ENCODE results near the gene RDM1. TPM values are rescaled to one million over a fixed set of nuclear protein-coding genes. Genes with fewer than 3 reads are reported as not detected.

Gene RDM1, protein sequence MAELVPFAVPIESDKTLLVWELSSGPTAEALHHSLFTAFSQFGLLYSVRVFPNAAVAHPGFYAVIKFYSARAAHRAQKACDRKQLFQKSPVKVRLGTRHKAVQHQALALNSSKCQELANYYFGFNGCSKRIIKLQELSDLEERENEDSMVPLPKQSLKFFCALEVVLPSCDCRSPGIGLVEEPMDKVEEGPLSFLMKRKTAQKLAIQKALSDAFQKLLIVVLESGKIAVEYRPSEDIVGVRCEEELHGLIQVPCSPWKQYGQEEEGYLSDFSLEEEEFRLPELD
- total RNA-seq: 10 to 100 TPM; 13.5 to 18.5 TPM

DNA sequence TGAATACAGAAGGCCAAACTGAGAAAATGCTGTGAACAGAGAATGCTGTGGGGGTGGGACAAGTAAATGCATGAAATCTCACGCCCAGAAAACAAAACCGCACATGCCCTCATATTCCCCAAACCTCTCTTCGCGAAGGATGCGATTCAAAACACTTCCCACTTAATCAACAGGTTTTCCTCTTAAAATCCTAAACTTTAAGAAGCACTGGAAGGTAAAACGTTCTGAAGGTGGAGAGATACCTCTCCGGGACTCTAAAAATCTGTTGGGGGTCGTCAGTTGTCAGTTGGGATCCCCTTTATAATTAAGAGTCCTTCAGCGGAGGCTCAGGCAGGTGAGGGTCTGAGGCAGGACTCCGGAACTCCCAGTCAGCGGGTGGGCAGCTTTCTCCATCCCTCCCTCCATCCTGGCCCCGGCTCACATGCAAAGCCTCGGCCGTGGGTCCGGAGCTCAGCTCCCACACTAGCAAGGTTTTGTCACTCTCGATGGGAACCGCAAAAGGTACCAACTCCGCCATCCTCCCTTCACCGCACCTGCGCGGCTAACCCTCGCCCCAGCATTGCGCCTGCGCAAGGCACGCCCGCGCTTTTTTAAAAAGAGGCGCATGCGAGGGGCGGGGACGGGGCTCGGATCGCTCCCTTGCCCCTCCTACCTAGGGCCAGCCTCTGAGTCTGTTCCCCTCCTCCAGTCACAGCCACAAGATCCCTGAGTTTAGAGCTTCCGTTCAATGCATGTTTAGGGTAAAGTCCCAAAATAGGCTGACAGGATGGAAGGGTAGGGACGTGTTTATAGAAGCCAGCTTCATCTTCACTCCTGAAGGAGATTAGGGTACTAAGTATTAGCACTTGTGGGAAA is at the start of gene RDM1:
TSS of gene RDM1 (minus strand) at position 563 of the 855 bp plus-strand sequence. CDS start at position 517, 46 bp downstream.
- ATAC-seq: peak; percentile 97
- peak within 1 kb of the TSS; percentile 82 for H3K27ac Mint-ChIP-seq
- no peaks in the 10 kb centered on the region for H3K27me3 Mint-ChIP-seq
- no peaks in the 10 kb centered on the region for H3K9me3 Mint-ChIP-seq (ENCODE audit: low read depth)
- H3K4me1 Mint-ChIP-seq: peaks cover 41% of the 10 kb centered on the region
- H3K4me3 Mint-ChIP-seq: peak within 1 kb of the TSS; percentile 88
- peaks cover 24% of the 10 kb centered on the region for H3K36me3 Mint-ChIP-seq
- peak; percentile 95 for DNase-seq
- CTCF ChIA-PET: interaction anchor here (0.8 to 4.2 kb wide), 15 partner anchors 9 to 153 kb away, joined by 3 to 18 read pairs (median 4); partner anchors contain the start of gene LYZL6

DNA sequence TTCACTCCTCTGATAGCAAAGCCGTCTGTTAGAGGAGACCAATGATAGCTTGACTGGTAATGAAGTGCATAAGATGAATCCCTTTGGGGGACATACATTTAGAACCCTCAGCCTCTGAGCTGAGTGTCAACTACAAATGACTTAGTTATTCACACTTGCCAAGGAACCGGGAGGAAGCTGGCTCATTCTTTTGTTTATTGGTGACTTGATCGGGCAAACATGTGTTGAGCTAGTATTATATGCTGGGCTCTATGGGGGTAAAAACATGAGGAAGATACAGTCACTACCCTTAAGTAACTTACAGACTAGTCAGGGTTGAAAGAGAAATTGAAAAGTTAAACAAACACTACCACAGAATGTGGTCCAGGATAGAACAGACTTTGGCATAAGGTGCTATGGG is 47.8 kb upstream of the RDM1 start:
- Mint-ChIP-seq H3K9me3 (ENCODE audit: low read depth) (no peaks in the 10 kb centered on the region), H3K4me1 (peaks cover 29% of the 10 kb centered on the region), H3K36me3 (peaks cover 6% of the 10 kb centered on the region), H3K27me3 (no peaks in the 10 kb centered on the region), H3K27ac (no peak overlapping the region), H3K4me3 (no peak overlapping the region)
- DNase-seq (no peak), ATAC-seq (no peak)
- CTCF ChIA-PET: interaction anchor here (1.5 to 16.0 kb wide), 4 partner anchors 9 to 171 kb away, joined by 3 to 465 read pairs (median 56); partner anchors contain the start of gene CCL14

DNA sequence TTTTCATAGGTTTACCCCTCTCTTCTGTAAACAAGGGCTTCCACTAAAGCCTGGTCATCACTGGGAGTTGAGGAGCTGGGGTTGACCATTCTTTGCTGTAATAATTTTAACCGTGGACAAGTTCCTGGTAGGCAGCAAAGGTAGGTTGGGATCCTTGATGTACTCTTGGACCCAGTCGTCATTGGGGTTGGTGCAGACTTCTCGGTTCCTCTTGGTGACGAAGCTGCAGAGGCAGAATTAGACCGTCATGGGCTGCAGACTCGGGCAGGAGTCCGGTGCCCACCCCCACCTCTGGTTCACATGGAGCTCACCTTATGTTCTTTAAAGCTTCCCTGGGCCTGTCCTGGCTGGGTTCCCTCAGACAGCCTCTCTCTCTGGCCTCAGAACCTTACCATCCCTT is 46.9 kb upstream of the RDM1 start:
- Mint-ChIP-seq H3K36me3 (peaks cover 6% of the 10 kb centered on the region), H3K4me3 (no peak overlapping the region), H3K27me3 (no peaks in the 10 kb centered on the region), H3K4me1 (peaks cover 29% of the 10 kb centered on the region), H3K9me3 (ENCODE audit: low read depth) (no peaks in the 10 kb centered on the region), H3K27ac (no peak overlapping the region)
- CTCF ChIA-PET: interaction anchor here (1.5 to 16.0 kb wide), 4 partner anchors 8 to 171 kb away, joined by 3 to 465 read pairs (median 56); partner anchors contain the start of gene CCL14
- ATAC-seq (no peak), DNase-seq (no peak)

DNA sequence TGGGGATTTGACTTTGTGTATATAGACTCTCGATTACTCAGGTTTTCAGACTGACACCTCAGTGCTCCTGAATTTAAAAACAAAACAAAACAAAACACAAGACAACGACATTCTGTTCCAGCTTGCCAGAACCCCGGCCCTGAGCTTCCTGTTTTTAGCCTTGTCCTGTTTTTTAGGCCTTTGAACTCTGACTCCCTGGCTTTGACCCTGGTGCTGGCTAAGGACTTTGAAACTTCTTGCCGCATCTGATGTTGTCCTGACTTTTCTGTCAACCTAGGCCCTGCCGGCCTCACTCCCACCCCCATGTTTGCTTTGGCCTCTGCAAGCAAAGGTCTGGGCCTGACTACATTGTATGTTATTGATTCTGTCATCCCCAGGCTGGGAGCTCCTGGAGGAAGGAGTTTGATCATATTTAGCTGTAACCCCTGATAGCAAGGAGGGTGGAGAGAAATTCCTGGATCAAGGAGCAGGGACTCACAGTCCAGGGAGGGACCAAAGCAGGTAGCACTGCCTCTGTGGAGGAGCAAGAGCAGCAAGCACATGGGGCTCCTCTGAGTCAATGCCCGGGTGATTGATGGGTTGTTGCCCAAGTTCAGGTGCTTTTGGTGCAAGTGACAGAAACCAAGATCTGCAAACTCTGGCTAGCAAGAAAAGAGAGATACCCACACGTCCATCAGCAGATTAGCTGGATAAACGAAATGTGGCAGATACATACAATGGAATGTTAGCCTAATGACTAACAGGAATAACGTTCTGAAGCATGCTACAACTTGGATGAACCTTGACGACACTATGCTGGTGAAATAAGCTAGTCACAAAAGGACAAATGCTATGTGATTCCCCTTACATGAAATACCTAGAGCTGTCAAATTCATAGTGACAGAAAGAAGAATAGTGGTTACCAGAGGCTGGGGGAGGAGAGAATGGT is 43.0 kb upstream of the RDM1 start:
- no peak for ATAC-seq
- H3K27ac Mint-ChIP-seq: peak overlapping the region; percentile 15
- CTCF ChIA-PET: interaction anchor here (0.7 to 16.0 kb wide), 6 partner anchors 24 to 510 kb away, joined by 3 to 465 read pairs (median 5); partner anchors contain the start of gene CCL3

DNA sequence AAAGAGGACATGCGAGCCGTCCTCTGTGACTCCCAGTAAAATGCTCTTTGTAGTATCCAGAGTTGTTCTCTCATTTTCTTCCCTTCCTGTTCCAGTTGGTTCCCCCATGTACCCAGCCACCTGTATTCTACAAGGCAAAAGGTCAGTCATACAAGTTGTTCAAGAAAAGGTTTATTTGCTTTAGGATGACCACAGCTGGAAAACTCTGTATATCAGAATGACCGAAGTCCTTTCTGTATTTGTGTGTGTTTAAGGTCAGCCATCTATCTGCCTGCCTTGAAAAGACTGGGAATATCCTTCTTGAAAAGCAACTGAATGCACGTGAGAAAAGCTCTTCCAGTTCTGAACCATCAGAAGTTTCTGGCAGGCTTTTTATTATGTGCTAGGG is 42.4 kb upstream of the RDM1 start:
- H3K27me3 Mint-ChIP-seq: no peaks in the 10 kb centered on the region
- CTCF ChIA-PET: interaction anchor here (1.1 to 16.0 kb wide), 5 partner anchors 100 to 510 kb away, joined by 3 to 465 read pairs (median 6); no protein-coding TSS in a partner anchor
- DNase-seq: no peak

More for the DNA sequence above, 43.0 kb upstream of the RDM1 start:
- Mint-ChIP-seq H3K36me3 (peaks cover 6% of the 10 kb centered on the region), H3K9me3 (ENCODE audit: low read depth) (no peaks in the 10 kb centered on the region), H3K4me1 (peaks cover 34% of the 10 kb centered on the region), H3K27me3 (no peaks in the 10 kb centered on the region), H3K4me3 (no peak overlapping the region)
- DNase-seq: no peak

DNA sequence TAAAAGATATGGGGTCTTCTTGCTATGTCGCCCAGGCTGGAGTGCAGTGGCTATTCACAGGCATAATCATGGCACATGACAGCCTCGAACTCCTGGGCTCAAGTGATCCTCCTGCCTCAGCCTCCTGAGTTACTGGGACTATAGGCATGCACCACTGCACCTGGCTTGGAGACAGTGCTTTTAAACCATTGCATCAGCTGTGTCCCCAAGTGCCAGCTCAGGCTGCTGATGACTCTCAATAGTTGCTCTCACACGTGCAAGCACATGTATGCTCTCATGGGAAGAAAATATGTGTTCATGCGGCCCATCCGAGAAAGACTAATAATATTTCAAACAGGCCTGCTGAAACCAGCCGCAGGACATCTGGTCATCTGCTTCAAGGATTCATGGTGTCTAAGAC is 42.0 kb upstream of the RDM1 start:
- Mint-ChIP-seq H3K27me3 (no peaks in the 10 kb centered on the region), H3K9me3 (ENCODE audit: low read depth) (no peaks in the 10 kb centered on the region), H3K4me1 (peaks cover 34% of the 10 kb centered on the region), H3K27ac (no peak overlapping the region), H3K4me3 (no peak overlapping the region), H3K36me3 (peaks cover 3% of the 10 kb centered on the region)
- ATAC-seq: no peak
- no peak for DNase-seq
- CTCF ChIA-PET: interaction anchor here (1.1 to 16.0 kb wide), 6 partner anchors 25 to 511 kb away, joined by 3 to 465 read pairs (median 6); no protein-coding TSS in a partner anchor

More for the DNA sequence above, 42.4 kb upstream of the RDM1 start:
- Mint-ChIP-seq H3K27ac (no peak overlapping the region), H3K36me3 (peaks cover 3% of the 10 kb centered on the region), H3K9me3 (ENCODE audit: low read depth) (no peaks in the 10 kb centered on the region), H3K4me1 (peaks cover 34% of the 10 kb centered on the region), H3K4me3 (no peak overlapping the region)
- ATAC-seq: no peak

DNA sequence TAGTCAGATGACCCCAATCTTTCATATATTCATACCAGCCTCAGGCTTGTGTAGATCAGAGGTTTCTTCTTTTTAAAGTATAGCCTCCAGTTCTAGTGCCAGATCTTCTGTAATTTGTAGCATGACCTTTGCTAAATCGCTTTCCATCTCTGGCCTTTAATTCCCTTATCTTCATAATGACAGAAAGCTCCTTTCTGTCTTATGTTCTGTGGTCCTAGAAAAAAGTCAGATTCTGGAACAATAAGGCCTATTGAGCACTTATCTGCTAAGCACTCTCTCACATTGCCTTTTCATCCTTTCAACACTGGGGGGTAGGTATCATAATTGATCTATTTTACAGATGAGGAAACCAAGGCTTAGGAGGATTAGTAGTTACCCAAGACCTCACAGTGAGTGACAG is 41.5 kb upstream of the RDM1 start:
- CTCF ChIA-PET: interaction anchor here (0.9 to 16.0 kb wide), 6 partner anchors 25 to 208 kb away, joined by 3 to 465 read pairs (median 5); no protein-coding TSS in a partner anchor
- no peak overlapping the region for H3K27ac Mint-ChIP-seq

DNA sequence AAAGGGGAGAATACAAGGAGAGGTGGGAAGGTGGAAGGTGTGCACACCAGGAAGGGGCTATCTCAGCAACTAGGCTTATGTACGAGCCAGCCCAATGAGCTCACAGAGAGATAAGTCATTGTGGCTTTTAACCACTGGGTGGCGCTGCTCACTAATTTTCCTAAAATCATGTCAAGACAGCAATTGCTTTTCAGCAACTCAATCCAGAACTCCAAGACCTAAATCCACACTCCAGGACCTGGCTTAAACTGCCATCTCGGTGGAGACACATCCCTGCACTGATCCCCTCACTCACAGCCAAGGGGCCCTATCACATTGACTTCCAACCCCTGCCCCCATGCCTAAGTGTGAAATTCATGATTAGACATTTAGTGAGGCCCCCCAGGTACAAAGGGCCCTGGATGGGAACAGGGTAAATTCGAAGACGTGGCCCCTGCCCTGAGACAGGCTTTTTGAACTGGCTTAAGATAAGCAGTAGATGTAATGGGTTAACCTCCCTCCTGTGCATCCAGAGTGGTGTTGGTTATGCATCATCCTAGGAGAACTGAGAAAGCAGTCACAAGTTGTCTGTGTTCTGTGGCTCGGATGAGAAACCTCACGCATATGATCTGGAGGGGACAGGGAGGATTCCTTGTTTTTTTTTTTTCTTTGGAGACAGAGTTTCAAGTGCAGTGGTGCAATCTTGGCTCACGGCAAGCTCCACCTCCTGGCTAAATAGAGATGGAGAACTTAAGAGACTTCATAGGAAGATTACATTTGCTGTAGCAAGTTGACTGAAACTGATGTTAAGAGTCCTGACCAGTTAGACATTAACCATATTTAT is 39.2 kb upstream of the RDM1 start:
- Mint-ChIP-seq H3K27ac (peak overlapping the region; percentile 44), H3K27me3 (no peaks in the 10 kb centered on the region), H3K9me3 (ENCODE audit: low read depth) (no peaks in the 10 kb centered on the region), H3K36me3 (no peaks in the 10 kb centered on the region), H3K4me3 (no peak overlapping the region), H3K4me1 (peaks cover 27% of the 10 kb centered on the region)
- peak; percentile 81 for ATAC-seq
- DNase-seq: peak; percentile 89
- CTCF ChIA-PET: interaction anchor here (0.6 to 16.0 kb wide), 42 partner anchors 8 to 513 kb away, joined by 3 to 465 read pairs (median 4); partner anchors contain the start of genes CCL14, CCL16, HEATR9 and LYZL6

More for the DNA sequence above, 41.5 kb upstream of the RDM1 start:
- Mint-ChIP-seq H3K36me3 (peaks cover 3% of the 10 kb centered on the region), H3K27me3 (no peaks in the 10 kb centered on the region), H3K9me3 (ENCODE audit: low read depth) (no peaks in the 10 kb centered on the region), H3K4me3 (no peak overlapping the region), H3K4me1 (peaks cover 34% of the 10 kb centered on the region)
- DNase-seq (no peak), ATAC-seq (no peak)

DNA sequence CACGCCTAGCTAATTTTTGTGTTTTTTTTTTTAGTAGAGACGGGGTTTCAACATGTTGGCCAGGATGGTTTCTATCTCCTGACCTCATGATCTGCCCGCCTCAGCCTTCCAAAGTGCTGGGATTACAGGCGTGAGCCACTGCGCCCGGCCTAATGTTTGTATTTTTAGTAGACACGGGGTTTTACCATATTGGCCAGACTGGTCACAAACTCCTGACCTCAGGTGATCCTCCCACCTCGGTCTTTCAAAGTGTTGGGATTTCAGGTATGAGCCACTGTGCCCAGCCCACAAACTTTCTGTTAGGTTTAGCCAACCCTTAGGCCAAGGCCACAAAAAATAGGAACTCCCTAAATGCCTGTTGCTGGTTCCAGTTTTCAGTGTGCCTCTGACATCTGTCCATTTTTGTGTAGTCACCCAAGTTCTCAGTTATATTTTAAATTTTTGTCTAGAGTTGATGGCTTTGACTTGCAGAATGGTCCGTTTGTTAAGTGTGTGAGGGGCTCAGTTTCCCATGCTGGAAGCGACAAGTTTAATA is 38.0 kb upstream of the RDM1 start:
- Mint-ChIP-seq H3K36me3 (peaks cover 2% of the 10 kb centered on the region), H3K9me3 (ENCODE audit: low read depth) (no peaks in the 10 kb centered on the region), H3K27me3 (no peaks in the 10 kb centered on the region), H3K4me1 (peaks cover 22% of the 10 kb centered on the region), H3K4me3 (no peak overlapping the region), H3K27ac (no peak overlapping the region)
- CTCF ChIA-PET: interaction anchor here (0.5 to 16.0 kb wide), 15 partner anchors 14 to 514 kb away, joined by 3 to 465 read pairs (median 5); partner anchors contain the start of genes CCL16, HEATR9 and RDM1
- no peak for DNase-seq
- no peak for ATAC-seq

DNA sequence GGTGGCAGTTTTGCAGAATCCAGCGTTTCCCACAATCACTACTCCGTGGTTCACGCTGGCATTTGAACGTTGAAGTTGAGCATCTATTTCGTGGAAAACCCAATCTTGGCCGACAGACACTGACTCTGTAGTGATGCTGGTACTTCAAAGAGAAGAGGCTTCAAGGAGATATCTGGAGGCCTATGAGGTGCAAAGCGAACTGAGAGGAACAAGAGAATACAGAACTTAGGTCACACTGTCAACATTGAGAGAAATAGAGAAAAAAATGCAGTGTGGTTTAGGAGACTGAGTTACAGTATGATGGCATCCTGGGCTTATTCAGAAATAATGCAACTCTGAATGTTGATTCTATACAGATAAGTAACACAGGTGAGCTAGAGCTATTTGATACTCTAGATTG is 34.7 kb upstream of the RDM1 start:
- no peak for ATAC-seq
- Mint-ChIP-seq H3K27ac (no peak overlapping the region), H3K9me3 (ENCODE audit: low read depth) (no peaks in the 10 kb centered on the region), H3K27me3 (no peaks in the 10 kb centered on the region), H3K36me3 (peaks cover 2% of the 10 kb centered on the region), H3K4me3 (no peak overlapping the region), H3K4me1 (peaks cover 15% of the 10 kb centered on the region)
- CTCF ChIA-PET: interaction anchor here (1.3 to 3.5 kb wide), 4 partner anchors 9 to 184 kb away, joined by 3 to 17 read pairs (median 4); no protein-coding TSS in a partner anchor
- DNase-seq: no peak

DNA sequence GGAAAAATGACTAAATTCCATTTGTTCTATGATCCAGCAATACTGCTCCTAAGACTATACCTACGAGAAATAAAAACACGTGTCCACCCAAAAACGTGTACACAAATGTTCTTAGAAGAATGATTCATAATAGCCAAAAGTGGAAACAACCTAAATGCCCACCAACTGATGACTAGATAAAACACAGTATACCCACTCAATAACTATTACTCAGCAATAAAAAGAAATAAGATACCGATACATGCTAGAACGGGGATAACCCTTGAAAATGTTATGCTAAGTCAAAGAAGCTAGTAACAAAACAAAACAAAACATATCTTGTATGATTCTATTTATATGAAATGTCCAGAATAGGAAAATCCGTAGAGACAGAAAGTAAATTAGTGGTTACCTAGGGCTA is 33.1 kb upstream of the RDM1 start:
- peaks cover 1% of the 10 kb centered on the region for H3K27me3 Mint-ChIP-seq
- peaks cover 2% of the 10 kb centered on the region for H3K36me3 Mint-ChIP-seq
- H3K9me3 Mint-ChIP-seq (ENCODE audit: low read depth): no peaks in the 10 kb centered on the region
- no peak for ATAC-seq
- no peak overlapping the region for H3K4me3 Mint-ChIP-seq
- no peak overlapping the region for H3K27ac Mint-ChIP-seq
- CTCF ChIA-PET: interaction anchor here (0.8 to 3.5 kb wide), 3 partner anchors 12 to 185 kb away, joined by 3 to 17 read pairs (median 6); no protein-coding TSS in a partner anchor
- DNase-seq: no peak
- H3K4me1 Mint-ChIP-seq: peaks cover 5% of the 10 kb centered on the region
